ENCODE data around the gene LITAFD. TPM values are rescaled to one million over a fixed set of nuclear protein-coding genes. Genes with fewer than 3 reads are reported as not detected.
A peak's percentile ranks its signal among the peaks of the same experiment; 100 is the strongest.

The LITAFD gene
- polyA plus RNA-seq, 3 donors, result not detected

GRCh38 chr16:8908810-8909468, 26.8 kb downstream of the LITAFD start:
- peaks cover 26% of the 10 kb centered on the region for H3K4me1 Mint-ChIP-seq
- H3K79me2 ChIP-seq (ENCODE audit: insufficient read depth, low read length), result peaks cover 38% of the 10 kb centered on the region
- no peak for TF ChIP-seq CTCF (IDR thresholded peaks at IDR 0.05)
- no peak overlapping the region for H3K4me3 ChIP-seq (replicated peaks in 1 of 3; ENCODE audit: low read depth in 2 of 3, low read length in 3 of 3)
- H3K27me3 Mint-ChIP-seq (ENCODE audit: low read depth in 3 of 3), result no peaks in the 10 kb centered on the region
- H3K4me3 Mint-ChIP-seq, result no peak overlapping the region
- H3K9me3 Mint-ChIP-seq, result peaks cover 0 to 2% (median 0%) of the 10 kb centered on the region in 7 donors
- H3K27ac Mint-ChIP-seq, result peak overlapping the region; percentile 78 to 87 (median 85)
- 74% methylated on average over 7 of the region's 8 CpGs for WGBS (ENCODE audit: insufficient coverage)
- no peaks in the 10 kb centered on the region for H3K9me3 ChIP-seq (replicated peaks in 1 of 2; ENCODE audit: control insufficient read depth in 1 of 2, insufficient read depth in 1 of 2, low read length in 2 of 2)
- peak overlapping the region; percentile 14 to 74 for H3K27ac ChIP-seq (ENCODE audit: low read depth in 1 of 2, low read length in 2 of 2)
- intact Hi-C loops (cut with micrococcal nuclease), result loop anchor here (10.0 kb wide), 2 partner anchors 46 to 226 kb away; no protein-coding TSS in a partner anchor
- peak; percentile 10 to 29 (median 23) for DNase-seq
- H3K4me2 ChIP-seq (replicated peaks; ENCODE audit: extremely low read depth, low read length, poor library complexity, severe bottlenecking), result no peak overlapping the region
- H4K20me1 ChIP-seq (ENCODE audit: insufficient read depth, low read length), result peaks cover 92% of the 10 kb centered on the region
- peaks cover 85 to 95% of the 10 kb centered on the region in 2 donors for H3K36me3 Mint-ChIP-seq
- H3K27me3 ChIP-seq (ENCODE audit: control insufficient read depth in 2 of 2, insufficient read depth in 2 of 2, low read length in 2 of 2), result no peaks in the 10 kb centered on the region
- no peak overlapping the region for H2AFZ ChIP-seq (ENCODE audit: insufficient read depth, low read depth, low read length, poor library complexity, severe bottlenecking)
- H3K9ac ChIP-seq (ENCODE audit: insufficient read depth, low read length, poor library complexity, severe bottlenecking), result no peak overlapping the region
- H3K4me1 ChIP-seq (ENCODE audit: control insufficient read depth in 1 of 2, insufficient read depth in 2 of 2, low read length in 2 of 2), result peaks cover 22 to 25% of the 10 kb centered on the region in 2 donors
- peaks cover 89 to 99% of the 10 kb centered on the region in 2 donors for H3K36me3 ChIP-seq (replicated peaks in 1 of 2; ENCODE audit: control insufficient read depth in 1 of 2, insufficient read depth in 2 of 2, low read length in 2 of 2)

GRCh38 chr16:8910811-8911210, 28.7 kb downstream of the LITAFD start:
- H4K20me1 ChIP-seq (ENCODE audit: insufficient read depth, low read length), result peaks cover 100% of the 10 kb centered on the region
- no peaks in the 10 kb centered on the region for H3K27me3 ChIP-seq (ENCODE audit: control insufficient read depth in 2 of 2, insufficient read depth in 2 of 2, low read length in 2 of 2)
- peaks cover 22 to 25% of the 10 kb centered on the region in 2 donors for H3K4me1 ChIP-seq (ENCODE audit: control insufficient read depth in 1 of 2, insufficient read depth in 2 of 2, low read length in 2 of 2)
- DNase-seq, result no peak
- H3K4me3 ChIP-seq (replicated peaks in 1 of 3; ENCODE audit: low read depth in 2 of 3, low read length in 3 of 3), result no peak overlapping the region
- no peak overlapping the region for H3K4me2 ChIP-seq (replicated peaks; ENCODE audit: extremely low read depth, low read length, poor library complexity, severe bottlenecking)
- no CpG with 5 or more reads among the region's 1 CpG for WGBS (ENCODE audit: insufficient coverage)
- H3K79me2 ChIP-seq (ENCODE audit: insufficient read depth, low read length), result peaks cover 46% of the 10 kb centered on the region
- intact Hi-C loops (cut with micrococcal nuclease), result loop anchor here in 1 of 2 donors (10.0 kb wide), 1 partner anchor 94 kb away; no protein-coding TSS in a partner anchor
- H3K27ac ChIP-seq (ENCODE audit: low read depth in 1 of 2, low read length in 2 of 2), result peak overlapping the region in 1 of 2 donors; percentile 12
- no peak overlapping the region for H2AFZ ChIP-seq (ENCODE audit: insufficient read depth, low read depth, low read length, poor library complexity, severe bottlenecking)
- peaks cover 89 to 99% of the 10 kb centered on the region in 2 donors for H3K36me3 ChIP-seq (replicated peaks in 1 of 2; ENCODE audit: control insufficient read depth in 1 of 2, insufficient read depth in 2 of 2, low read length in 2 of 2)
- TF ChIP-seq CTCF (IDR thresholded peaks at IDR 0.05), result no peak
- peaks cover 87 to 96% of the 10 kb centered on the region in 2 donors for H3K36me3 Mint-ChIP-seq
- peaks cover 0 to 2% (median 0%) of the 10 kb centered on the region in 7 donors for H3K9me3 Mint-ChIP-seq
- no peak overlapping the region for H3K4me3 Mint-ChIP-seq
- H3K27me3 Mint-ChIP-seq (ENCODE audit: low read depth in 3 of 3), result no peaks in the 10 kb centered on the region
- peak overlapping the region in 1 of 7 donors; percentile 17 for H3K27ac Mint-ChIP-seq
- H3K9me3 ChIP-seq (replicated peaks in 1 of 2; ENCODE audit: control insufficient read depth in 1 of 2, insufficient read depth in 1 of 2, low read length in 2 of 2), result no peaks in the 10 kb centered on the region
- H3K4me1 Mint-ChIP-seq, result peaks cover 26% of the 10 kb centered on the region
- no peak overlapping the region for H3K9ac ChIP-seq (ENCODE audit: insufficient read depth, low read length, poor library complexity, severe bottlenecking)
